GM18951 (cell line): ENCODE data around the gene BNC1.
"Not testable (repeated sequence)": the region's sequence is repeated elsewhere in the genome, so short reads cannot be mapped to it uniquely, and the experiment has no call there.

ENCODE experiments used
- POLR2A ChIP-seq: IDR thresholded peaks from 4 replicates; pipeline ENCODE4 v1.6.1; 2011; ENCODE audit warnings: mild to moderate bottlenecking; ENCODE audit not compliant: insufficient read length, insufficient read depth; ENCODE audit errors: extremely low read depth
- in situ Hi-C: fragments of 300-500 bp; cut with MboI; formaldehyde crosslinking; loops from one replicate; pipeline ENCODE4 v1.12.0; 2022; ENCODE audit warnings: low sequenced_read_pairs, mixed read lengths, inconsistent platforms; ENCODE audit not compliant: unreplicated experiment

BNC1 gene

DNA sequence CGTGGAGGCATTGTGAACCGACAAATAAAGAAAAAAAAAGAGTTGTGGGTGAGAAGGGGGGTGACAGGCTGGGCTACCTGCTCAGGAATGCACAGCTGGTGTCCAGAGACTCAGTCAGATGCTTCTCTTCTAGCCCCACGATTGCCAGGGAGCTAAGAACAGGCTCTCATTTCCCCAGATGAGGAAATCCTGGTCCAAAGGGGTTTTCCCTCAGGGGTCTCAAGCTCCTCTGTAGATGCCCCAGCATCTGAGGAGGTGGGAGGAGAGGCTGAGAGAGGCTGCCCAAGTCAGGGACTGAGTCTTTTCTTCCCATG is 35.5 kb downstream of the BNC1 start:
- TF ChIP-seq POLR2A = no peak
- in situ Hi-C loops = loop anchor here (25.0 kb wide), 1 partner anchor 313 kb away; no protein-coding TSS in a partner anchor

DNA sequence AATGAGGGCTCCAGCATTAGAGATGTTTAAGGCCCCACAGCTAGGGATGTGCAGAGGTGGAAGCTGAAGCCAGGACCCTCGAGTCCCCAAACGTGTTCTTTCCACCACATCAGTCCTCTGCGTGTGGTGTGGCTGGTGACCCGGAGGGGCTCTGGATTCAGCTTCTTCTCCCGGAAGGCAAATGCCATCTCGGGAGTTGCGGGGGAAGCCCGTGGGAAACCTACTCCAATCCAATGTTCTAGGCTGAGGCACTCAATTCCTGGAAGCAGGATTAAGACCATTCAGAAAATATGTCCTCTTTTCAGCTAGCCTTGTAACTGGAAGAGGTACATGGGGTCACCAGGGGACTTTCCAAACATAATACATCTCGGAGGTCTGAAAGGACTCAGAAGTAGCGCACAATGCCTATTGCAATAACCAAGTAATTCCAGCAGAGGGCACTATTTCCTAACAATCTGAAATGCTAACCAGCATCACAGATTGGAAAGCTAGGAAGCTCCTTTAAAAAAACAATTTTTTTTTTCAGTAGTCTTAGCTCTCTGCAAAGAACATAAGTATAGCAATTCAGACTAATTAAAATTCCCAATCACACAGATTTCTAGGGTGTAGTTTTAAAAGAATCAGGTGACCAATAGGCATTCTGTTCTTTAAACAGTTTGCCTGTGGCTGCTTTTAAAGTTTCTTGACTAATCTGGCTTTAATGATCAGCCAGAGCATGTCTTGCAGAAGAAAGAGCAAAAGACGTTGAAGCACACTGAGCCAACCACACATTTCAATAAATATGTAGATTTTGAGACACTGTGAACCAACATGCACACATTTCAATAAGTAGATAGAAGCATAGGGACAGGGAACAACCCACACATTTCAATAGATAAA is 36.1 kb downstream of the BNC1 start:
- no peak for TF ChIP-seq POLR2A
- in situ Hi-C loops = loop anchor here (25.0 kb wide), 1 partner anchor 314 kb away; no protein-coding TSS in a partner anchor

DNA sequence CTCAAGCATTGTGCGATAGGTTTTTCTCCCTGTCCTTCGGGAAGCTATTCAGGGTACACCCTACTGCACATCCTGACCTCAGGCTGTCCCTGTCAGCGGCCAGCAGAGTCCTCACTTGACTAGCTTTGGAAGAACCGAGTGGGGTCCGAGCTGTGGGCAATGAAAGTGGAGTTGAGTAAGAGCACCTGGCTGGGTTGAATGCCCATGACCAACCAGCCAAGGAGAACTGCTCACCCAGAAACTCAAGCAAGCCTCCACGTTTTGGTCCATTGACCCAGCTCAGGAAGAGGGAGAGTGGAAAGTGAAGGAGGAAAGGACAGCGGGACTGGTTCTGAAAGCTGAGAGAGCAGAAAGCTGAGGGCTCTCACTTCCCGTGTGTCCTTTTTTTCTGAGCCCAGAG is 40.8 kb downstream of the BNC1 start:
- in situ Hi-C loops = loop anchor here (25.0 kb wide), 1 partner anchor 319 kb away; no protein-coding TSS in a partner anchor
- TF ChIP-seq POLR2A = no peak

DNA sequence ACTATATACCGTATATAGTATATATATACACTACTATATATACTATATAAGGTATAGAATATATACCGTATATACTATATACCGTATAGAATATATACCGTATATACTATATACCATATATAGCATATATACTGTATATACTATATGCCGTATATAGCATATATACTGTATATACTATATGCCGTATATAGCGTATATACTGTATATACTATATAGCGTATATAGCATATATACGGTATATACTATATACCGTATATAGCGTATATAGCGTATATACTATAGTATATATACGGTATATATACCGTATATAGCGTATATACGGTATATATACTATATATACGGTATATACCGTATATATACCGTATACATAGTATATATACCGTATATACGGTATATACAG is 54.2 kb downstream of the BNC1 start:
- in situ Hi-C loops = loop anchor here (25.0 kb wide), 1 partner anchor 332 kb away; no protein-coding TSS in a partner anchor

DNA sequence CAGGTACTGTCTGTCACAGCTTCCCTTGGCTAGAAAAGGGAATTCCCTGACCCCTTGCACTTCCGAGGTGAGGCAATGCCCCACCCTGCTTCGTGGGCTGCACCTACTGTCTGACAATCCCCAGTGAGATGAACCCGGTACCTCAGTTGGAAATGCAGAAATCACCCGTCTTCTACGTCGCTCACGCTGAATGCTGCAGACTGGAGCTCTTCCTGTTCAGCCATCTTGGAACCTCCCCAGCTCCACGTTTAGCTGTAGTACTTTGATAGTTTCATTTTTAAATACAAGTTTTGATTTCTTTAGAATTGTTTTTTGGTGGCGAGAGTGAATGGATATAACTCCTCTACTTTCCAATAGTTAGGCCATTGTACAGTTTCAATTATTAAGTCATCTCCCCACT is 59.0 kb downstream of the BNC1 start:
- in situ Hi-C loops = loop anchor here (25.0 kb wide), 1 partner anchor 337 kb away; no protein-coding TSS in a partner anchor
- TF ChIP-seq POLR2A = no peak

More for the DNA sequence above, 54.2 kb downstream of the BNC1 start:
- no peak for TF ChIP-seq POLR2A

DNA sequence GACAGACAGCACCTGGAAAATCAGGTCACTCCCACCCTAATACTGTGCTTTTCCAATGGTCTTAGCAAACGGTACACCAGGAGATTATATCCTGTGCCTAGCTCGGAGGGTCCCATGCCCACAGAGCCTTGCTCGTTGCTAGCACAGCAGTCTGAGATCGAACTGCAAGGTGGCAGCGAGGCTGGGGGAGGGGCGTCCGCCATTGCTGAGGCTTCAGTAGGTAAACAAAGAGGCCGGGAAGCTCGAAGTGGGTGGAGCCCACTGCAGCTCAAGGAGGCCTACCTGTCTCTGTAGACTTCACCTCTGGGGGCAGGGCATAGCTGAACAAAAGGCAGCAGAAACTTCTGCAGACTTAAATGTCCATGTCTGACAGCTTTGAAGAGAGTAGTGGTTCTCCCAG is 62.7 kb downstream of the BNC1 start:
- in situ Hi-C loops = not testable (repeated sequence)

DNA sequence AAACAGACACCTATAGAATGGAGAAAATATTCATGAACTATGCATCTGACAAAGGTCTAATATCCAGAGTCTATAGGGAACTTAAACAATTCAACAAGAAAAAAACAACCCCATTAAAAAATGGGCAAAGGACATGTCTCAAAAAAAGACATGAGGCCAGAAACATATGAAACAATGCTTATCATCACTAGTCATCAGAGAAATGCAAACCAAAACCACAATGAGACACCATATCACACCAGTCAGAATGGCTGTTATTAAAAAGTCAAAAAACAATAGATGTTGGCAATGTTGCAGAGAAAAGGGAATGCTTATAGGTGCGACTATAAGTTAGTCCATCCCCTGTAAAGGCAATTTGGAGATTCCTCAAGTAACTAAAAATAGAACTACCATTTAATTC is 65.4 kb downstream of the BNC1 start:
- in situ Hi-C loops = no loop called here
- TF ChIP-seq POLR2A = no peak

DNA sequence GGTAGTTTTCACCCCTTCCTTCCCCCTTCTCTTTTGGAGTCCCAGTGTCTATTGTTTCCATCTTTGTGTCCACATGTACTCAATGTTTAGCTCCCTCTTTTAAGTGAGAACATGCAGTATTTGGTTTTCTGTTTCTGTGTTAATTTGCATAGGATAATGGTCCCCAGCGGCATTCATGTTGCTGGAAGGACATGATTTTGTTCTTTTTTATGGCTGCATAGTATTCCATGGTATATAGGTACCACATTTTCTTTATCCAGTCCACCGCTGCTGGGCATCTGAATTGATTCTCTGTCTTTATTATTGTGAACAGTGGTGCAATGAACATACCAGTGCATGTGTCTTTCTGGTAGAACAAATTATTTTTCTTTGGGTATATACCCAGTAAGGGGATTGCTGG is 69.2 kb downstream of the BNC1 start:
- in situ Hi-C loops = no loop called here
- no peak for TF ChIP-seq POLR2A

DNA sequence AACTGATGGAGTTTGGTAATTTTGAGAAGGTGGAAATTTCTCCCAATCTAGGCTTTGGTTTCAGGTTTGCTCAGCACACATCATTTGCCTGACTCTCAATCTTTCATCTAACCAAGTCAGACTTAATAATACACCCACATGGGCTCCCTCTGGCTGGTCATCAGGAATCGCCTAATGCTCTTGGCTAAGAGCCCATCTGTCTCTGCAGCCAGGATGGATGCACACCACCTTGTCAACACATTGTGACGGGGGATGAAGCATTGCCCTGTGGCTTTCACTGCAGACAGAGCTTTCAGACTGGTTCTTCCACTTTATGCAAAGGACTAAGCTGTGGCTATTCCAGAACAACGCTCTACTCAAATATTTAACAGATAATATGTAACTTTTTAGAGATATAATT is 73.8 kb downstream of the BNC1 start:
- no peak for TF ChIP-seq POLR2A
- in situ Hi-C loops = no loop called here

DNA sequence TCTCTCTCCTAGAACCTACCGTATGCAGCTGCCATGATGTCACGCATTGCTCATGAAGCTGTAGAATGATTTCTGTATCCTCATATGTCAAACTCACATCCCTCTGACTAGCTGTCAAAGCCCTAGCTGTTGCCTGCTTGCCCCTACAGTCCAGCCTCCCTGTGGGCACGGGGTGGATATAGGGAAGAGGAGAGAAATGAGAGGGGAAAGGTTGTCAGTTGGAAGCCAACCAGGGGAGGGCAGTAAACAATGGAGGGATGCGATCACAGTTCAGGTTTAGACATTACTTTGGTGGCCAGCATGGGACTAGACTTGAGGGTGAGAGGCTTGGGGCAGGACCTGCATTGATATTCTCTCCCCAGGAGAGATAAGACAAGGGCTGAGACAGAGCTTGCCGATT is 75.1 kb downstream of the BNC1 start:
- TF ChIP-seq POLR2A = no peak
- in situ Hi-C loops = no loop called here

DNA sequence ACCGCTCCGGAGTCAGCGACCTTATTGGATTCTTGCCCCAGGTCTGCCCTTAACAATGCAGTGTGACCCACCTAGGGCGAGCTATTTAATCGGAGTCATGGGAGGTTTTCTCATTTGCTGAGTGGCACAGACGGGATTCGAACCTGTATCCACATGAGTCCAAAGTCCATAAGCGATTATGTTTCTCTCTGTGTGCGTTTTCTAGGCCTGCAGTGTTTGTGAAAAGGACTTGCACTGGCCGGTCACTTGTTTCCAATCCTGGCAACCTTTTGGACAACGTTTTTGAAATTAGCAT is 76.2 kb downstream of the BNC1 start:
- in situ Hi-C loops = no loop called here
- no peak for TF ChIP-seq POLR2A

DNA sequence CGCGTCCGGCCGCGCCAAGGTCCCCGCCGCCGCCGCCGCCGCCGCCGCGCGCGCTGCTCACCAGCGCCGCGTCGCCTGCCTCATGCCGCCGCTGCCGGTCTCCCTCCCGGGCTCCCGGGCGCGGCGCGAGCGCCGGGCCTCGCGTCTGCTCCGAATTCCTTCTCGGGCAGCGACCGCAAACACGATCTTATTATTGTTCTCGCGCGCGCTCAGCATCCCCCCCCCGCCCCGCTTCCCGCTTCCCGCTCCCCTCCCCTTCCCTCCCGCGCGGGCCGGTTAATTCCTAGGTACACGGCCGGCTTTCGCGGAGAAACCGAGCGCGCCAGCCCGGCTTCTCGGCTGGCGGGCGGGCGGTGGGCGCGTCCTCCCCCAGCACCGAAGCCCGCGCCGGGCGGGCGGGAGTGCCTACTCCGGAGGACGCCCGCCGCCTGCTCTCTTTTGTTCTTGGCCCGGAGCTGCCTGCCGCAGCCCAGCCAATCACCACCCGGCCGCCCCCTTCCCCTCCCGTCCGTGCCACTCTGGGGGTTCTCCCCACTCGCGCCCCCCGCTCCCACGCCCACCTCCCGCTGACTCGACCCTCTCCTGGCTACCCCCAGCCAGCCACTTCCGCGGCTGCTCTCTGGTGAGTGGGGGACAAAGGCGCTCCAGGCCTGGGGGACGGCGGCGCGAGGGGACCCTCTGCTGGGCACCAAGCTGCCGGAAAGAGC is 76.7 kb downstream of the BNC1 start, which contains the start of gene HDGFL3:
Gene HDGFL3 (minus strand): TSS at position 164 of the 707 bp plus-strand sequence. CDS start 409 bp downstream, outside the sequence.
- no peak for TF ChIP-seq POLR2A
- in situ Hi-C loops = no loop called here

DNA sequence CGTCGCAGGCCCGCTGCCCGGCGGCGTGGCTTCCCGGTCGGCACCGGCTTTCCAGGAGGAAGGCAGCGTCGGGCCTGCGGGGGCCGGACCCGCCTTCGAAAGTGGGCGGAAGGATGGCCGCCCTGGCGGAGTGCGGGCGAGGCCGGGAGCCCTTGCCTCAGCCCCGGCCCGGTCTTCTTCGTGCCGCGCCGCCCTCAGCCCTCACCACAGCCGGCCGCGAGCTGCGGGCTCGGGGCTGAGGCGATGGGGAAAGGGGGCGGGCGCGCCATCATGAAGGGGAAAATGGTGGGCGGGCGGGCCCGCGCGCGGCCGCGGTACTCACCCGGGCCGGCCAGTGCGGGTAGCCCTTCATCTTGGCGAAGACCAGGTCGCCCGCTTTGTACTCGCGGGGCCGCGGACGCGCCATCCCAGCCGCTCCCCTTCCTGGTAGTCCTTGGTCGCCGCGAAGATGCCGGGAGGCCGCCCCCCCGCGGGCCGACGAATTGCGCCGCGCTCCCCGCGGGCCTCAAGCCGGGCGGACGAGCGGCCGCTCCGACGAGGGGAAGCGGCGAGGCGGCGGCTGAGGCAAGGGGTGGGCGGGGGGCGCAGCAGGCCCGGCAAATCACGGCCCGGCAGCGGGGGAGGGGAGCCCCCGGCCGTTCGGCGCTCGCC is 77.3 kb downstream of the BNC1 start:
- in situ Hi-C loops = no loop called here
- no peak for TF ChIP-seq POLR2A

DNA sequence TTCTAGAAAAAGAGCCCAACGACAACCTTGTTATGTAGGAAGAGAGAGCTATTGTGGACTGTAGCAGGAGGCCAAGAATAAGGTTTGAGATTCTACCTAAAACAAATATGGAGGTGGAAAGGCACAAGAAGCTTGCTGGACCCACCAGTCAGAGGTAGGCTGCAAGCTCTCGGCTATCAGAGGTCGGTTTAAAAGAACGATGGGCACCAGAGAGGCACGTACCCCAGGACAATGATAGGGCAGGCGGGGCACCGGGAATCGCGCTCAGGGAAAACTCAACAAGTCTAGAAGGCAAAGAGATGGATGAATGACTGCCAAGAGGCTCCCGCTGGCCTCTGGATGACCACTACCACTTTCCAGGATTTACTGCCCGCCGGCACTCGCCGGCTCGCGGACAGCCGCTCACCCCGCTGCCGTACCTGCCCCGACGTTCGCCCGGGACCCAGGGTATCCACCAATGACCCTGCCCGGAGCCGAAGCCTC is 77.9 kb downstream of the BNC1 start:
- TF ChIP-seq POLR2A = no peak
- in situ Hi-C loops = no loop called here
